GM19025 (cell line): Measurements from ENCODE around the gene DDX3X.
A peak's percentile ranks its signal among the peaks of the same experiment; 100 is the strongest.

Experiments
- ATAC-seq: cut with Tn5 transposase; IDR thresholded peaks from one replicate; pipeline ENCODE4 v1.9.1; 2021; ENCODE audit warnings: mild to moderate bottlenecking, low read depth, moderate library complexity; ENCODE audit not compliant: unreplicated experiment

The DDX3X gene

GRCh38 chrX:41326431-41326830 lies 7.5 kb upstream of the DDX3X start:
- no peak for ATAC-seq

- no peak for ATAC-seq
Observed at GRCh38 chrX:41327341-41327740, 6.6 kb upstream of the DDX3X start.

- ATAC-seq: no peak
Observed at GRCh38 chrX:41329101-41329500, 4.9 kb upstream of the DDX3X start.

- no peak for ATAC-seq
Observed at GRCh38 chrX:41332005-41332404, 2.0 kb upstream of the DDX3X start.

- ATAC-seq: peak; percentile 17
Observed at GRCh38 chrX:41332408-41333002, 1.5 kb upstream of the DDX3X start.

- ATAC-seq: peak; percentile 43
Observed at GRCh38 chrX:41333003-41333743, 789 bp upstream of the DDX3X start.

GRCh38 chrX:41334363-41335197 lies 618 bp downstream of the DDX3X start:
- ATAC-seq: peak; percentile 30

GRCh38 chrX:41335198-41335957 lies 1.4 kb downstream of the DDX3X start:
- ATAC-seq: no peak

GRCh38 chrX:41335958-41336331 lies 2.0 kb downstream of the DDX3X start:
- no peak for ATAC-seq

GRCh38 chrX:41336447-41336846 lies 2.5 kb downstream of the DDX3X start:
- ATAC-seq: no peak

GRCh38 chrX:41337140-41337539 lies 3.2 kb downstream of the DDX3X start:
- ATAC-seq: no peak

- ATAC-seq: no peak
Observed at GRCh38 chrX:41338436-41338835, 4.5 kb downstream of the DDX3X start.

GRCh38 chrX:41339148-41339547 lies 5.2 kb downstream of the DDX3X start:
- no peak for ATAC-seq

GRCh38 chrX:41344053-41344452 lies 10.1 kb downstream of the DDX3X start:
- ATAC-seq: no peak

- no peak for ATAC-seq
Observed at GRCh38 chrX:41347186-41347585, 13.2 kb downstream of the DDX3X start.

GRCh38 chrX:41348551-41348950 lies 14.6 kb downstream of the DDX3X start:
- no peak for ATAC-seq

GRCh38 chrX:41350150-41350975 lies 16.4 kb downstream of the DDX3X start:
- no peak for ATAC-seq

GRCh38 chrX:41350976-41351569 lies 17.1 kb downstream of the DDX3X start:
- ATAC-seq: no peak

GRCh38 chrX:41351923-41352322 lies 18.0 kb downstream of the DDX3X start:
- ATAC-seq: no peak
